Stimulated activated CD4-positive, alpha-beta T cell treated with anti-CD3 and anti-CD28 coated beads, Interleukin-12 subunit alpha, Interleukin-12 subunit beta, amount 100 ng/mL, for 24 hours (primary cell): Measurements from ENCODE around the gene SV2C.
"Not testable (repeated sequence)": the region's sequence is repeated elsewhere in the genome, so short reads cannot be mapped to it uniquely, and the experiment has no call there.

Experiments used
- DNase-seq, 2 experiments: peaks; one replicate each; pipeline ENCODE4 v3.0.0-alpha.2; 2020; ENCODE audit warnings: low read depth in 2 of 2

SV2C gene

GRCh38 chr5:76082772-76083554 is at the start of gene SV2C:
TSS of gene SV2C (plus strand) at chr5:76083383. CDS start at chr5:76131751, 48,368 bp downstream.
- peak in 1 of 2 experiments; percentile 23 for DNase-seq

- not testable (repeated sequence) for DNase-seq
These were observed 45.4 kb upstream of the SV2C start for GRCh38 chr5:76037736-76038151.

- no peak for DNase-seq
These were observed 45.0 kb upstream of the SV2C start for GRCh38 chr5:76038212-76038611.

GRCh38 chr5:76040806-76041205 is 42.4 kb upstream of the SV2C start:
- DNase-seq: no peak

- DNase-seq: no peak
These were observed 41.3 kb upstream of the SV2C start for GRCh38 chr5:76041863-76042262.

- DNase-seq: no peak
These were observed 36.4 kb upstream of the SV2C start for GRCh38 chr5:76046741-76047140.

- DNase-seq: no peak
These were observed 33.0 kb upstream of the SV2C start for GRCh38 chr5:76050134-76050533.

GRCh38 chr5:76062502-76063041 is 20.6 kb upstream of the SV2C start:
- no peak for DNase-seq

- no peak for DNase-seq
These were observed 17.9 kb upstream of the SV2C start for GRCh38 chr5:76065258-76065657.

- no peak for DNase-seq
These were observed 14.0 kb upstream of the SV2C start for GRCh38 chr5:76069061-76069735.

- DNase-seq: no peak
These were observed 8.6 kb upstream of the SV2C start for GRCh38 chr5:76074487-76075065.

- no peak for DNase-seq
These were observed 1.1 kb upstream of the SV2C start for GRCh38 chr5:76081811-76082771.

- DNase-seq: no peak
These were observed 642 bp downstream of the SV2C start for GRCh38 chr5:76083555-76084495.

GRCh38 chr5:76084496-76085242 is 1.5 kb downstream of the SV2C start:
- no peak for DNase-seq

GRCh38 chr5:76085243-76085579 is 2.0 kb downstream of the SV2C start:
- DNase-seq: no peak

GRCh38 chr5:76086095-76086494 is 2.9 kb downstream of the SV2C start:
- no peak for DNase-seq

GRCh38 chr5:76089156-76089555 is 6.0 kb downstream of the SV2C start:
- not testable (repeated sequence) for DNase-seq

GRCh38 chr5:76091351-76091750 is 8.2 kb downstream of the SV2C start:
- DNase-seq: no peak

GRCh38 chr5:76099286-76099702 is 16.1 kb downstream of the SV2C start:
- DNase-seq: no peak

GRCh38 chr5:76099756-76100155 is 16.6 kb downstream of the SV2C start:
- DNase-seq: no peak
